Sigmoid colon (tissue), 3 donors: Measurements from ENCODE around the gene TNNI3.
"Not testable (repeated sequence)": the region's sequence is repeated elsewhere in the genome, so short reads cannot be mapped to it uniquely, and the experiment has no call there.

Experiments
- POLR2A ChIP-seq, 2 donors: fragments of 450-650 bp; IDR thresholded peaks; one replicate each; pipeline ENCODE4 v1.6.1; 2016; ENCODE audit warnings: antibody characterized with exemption in 2 of 2, mild to moderate bottlenecking in 2 of 2, moderate library complexity in 2 of 2
- TF ChIP-seq, protein P1 (sequence below), 4 experiments: fragments of 450-650 bp in 3 of 4; fragments of 200-600 bp in 1 of 4; IDR thresholded peaks; one replicate each; pipeline ENCODE4 v1.5.1; 2016 to 2019; ENCODE audit warnings: antibody characterized with exemption in 4 of 4, mild to moderate bottlenecking in 3 of 4, moderate library complexity in 2 of 4

DNA sequence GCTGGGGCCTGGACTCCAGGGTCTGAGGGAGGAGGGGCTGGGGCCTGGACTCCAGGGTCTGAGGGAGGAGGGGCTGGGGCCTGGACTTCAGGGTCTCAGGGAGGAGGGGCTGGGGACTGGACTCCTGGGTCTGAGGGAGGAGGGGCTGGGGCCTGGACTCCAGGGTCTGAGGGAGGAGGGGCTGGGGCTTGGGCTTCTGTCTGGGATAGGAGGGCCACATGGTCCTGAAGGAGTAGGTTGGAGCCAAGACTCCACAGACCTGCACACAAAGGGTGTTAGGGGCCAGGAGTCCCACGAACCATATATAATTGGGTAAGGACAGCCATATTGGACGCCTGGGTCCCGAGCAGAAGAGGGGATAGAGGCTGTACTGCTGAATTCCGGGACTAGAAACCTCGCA, 1.7 kb downstream of the TNNI3 start:
- not testable (repeated sequence) for TF ChIP-seq POLR2A (IDR thresholded peaks at IDR 0.05)
- TF ChIP-seq, protein P1, sequence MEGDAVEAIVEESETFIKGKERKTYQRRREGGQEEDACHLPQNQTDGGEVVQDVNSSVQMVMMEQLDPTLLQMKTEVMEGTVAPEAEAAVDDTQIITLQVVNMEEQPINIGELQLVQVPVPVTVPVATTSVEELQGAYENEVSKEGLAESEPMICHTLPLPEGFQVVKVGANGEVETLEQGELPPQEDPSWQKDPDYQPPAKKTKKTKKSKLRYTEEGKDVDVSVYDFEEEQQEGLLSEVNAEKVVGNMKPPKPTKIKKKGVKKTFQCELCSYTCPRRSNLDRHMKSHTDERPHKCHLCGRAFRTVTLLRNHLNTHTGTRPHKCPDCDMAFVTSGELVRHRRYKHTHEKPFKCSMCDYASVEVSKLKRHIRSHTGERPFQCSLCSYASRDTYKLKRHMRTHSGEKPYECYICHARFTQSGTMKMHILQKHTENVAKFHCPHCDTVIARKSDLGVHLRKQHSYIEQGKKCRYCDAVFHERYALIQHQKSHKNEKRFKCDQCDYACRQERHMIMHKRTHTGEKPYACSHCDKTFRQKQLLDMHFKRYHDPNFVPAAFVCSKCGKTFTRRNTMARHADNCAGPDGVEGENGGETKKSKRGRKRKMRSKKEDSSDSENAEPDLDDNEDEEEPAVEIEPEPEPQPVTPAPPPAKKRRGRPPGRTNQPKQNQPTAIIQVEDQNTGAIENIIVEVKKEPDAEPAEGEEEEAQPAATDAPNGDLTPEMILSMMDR (IDR thresholded peaks at IDR 0.05): not testable (repeated sequence)
